ENCODE measurements around the gene CCDC187.

The CCDC187 gene

DNA sequence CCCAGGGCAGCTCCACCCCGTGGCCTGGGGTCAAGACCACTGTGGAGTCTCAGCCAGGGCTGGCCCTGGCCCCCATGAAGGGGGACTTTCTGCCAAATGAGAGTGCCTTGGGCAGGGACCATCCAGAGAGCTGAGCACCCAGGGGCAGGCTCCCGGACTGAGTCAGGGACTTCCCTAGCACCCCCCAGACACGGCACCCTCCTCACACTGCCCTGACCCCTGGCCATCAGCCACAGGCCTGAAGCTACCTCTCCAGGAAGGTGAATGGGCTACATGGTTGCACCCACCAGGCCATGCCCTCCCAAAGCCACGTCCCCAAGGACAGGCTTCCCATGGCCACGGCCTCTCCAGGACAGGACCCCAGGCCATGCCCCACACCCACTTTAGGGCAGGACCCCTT lies 9.5 kb downstream of the CCDC187 start:
- Histone ChIP-seq H2AFZ (ENCODE audit: low read depth) (no peak overlapping the region), H3K4me1 (ENCODE audit: low read depth, poor library complexity, severe bottlenecking) (peaks cover 10% of the 10 kb centered on the region), H3K27me3 (ENCODE audit: insufficient read depth, low read depth) (peaks cover 52% of the 10 kb centered on the region), H3K9ac (no peak overlapping the region), H4K20me1 (ENCODE audit: insufficient read depth) (no peaks in the 10 kb centered on the region), H3K27ac (no peak overlapping the region), H3K4me3 (IDR thresholded peaks at IDR 0.05; ENCODE audit: insufficient read depth, low read depth, low read length) (no peak overlapping the region), H3K4me2 (no peak overlapping the region), H3K79me2 (ENCODE audit: insufficient read depth, low read depth) (no peaks in the 10 kb centered on the region), H3K36me3 (ENCODE audit: insufficient read depth) (no peaks in the 10 kb centered on the region)
- TF ChIP-seq, protein P1, sequence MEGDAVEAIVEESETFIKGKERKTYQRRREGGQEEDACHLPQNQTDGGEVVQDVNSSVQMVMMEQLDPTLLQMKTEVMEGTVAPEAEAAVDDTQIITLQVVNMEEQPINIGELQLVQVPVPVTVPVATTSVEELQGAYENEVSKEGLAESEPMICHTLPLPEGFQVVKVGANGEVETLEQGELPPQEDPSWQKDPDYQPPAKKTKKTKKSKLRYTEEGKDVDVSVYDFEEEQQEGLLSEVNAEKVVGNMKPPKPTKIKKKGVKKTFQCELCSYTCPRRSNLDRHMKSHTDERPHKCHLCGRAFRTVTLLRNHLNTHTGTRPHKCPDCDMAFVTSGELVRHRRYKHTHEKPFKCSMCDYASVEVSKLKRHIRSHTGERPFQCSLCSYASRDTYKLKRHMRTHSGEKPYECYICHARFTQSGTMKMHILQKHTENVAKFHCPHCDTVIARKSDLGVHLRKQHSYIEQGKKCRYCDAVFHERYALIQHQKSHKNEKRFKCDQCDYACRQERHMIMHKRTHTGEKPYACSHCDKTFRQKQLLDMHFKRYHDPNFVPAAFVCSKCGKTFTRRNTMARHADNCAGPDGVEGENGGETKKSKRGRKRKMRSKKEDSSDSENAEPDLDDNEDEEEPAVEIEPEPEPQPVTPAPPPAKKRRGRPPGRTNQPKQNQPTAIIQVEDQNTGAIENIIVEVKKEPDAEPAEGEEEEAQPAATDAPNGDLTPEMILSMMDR (conservative IDR thresholded peaks at IDR 0.05; ENCODE audit: low read depth, low read length), result no peak

DNA sequence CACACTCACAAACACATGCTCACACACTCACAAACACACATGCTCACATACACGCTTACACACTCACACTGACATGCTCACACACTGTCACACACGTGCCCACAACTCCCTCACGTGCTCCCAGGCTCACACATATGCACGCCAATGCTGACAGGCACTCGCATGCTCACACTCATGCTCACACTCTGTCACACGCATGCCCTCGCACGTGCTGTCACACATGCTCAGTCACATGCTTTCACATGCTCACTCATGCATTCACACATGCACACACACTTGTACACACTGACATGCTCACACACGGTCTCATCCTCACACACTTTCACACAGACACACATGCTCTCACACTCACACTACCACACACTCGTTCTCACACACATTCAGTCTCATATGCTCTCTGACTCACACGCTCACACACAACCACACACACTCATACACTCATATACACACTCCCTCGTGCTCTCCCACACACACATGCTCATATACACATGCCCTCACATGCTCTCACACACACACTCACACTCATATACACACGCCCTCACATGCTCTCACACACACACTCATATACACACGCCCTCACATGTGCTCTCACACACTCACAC lies 10.3 kb downstream of the CCDC187 start:
- TF ChIP-seq, protein P1 (conservative IDR thresholded peaks at IDR 0.05; ENCODE audit: low read depth, low read length), result no peak
- no peak overlapping the region for H3K9ac ChIP-seq
- no peaks in the 10 kb centered on the region for H4K20me1 ChIP-seq (ENCODE audit: insufficient read depth)
- H3K4me1 ChIP-seq (ENCODE audit: low read depth, poor library complexity, severe bottlenecking), result peaks cover 10% of the 10 kb centered on the region
- H3K27me3 ChIP-seq (ENCODE audit: insufficient read depth, low read depth), result peaks cover 52% of the 10 kb centered on the region
- no peak overlapping the region for H3K27ac ChIP-seq
- H3K4me2 ChIP-seq, result no peak overlapping the region
- no peak overlapping the region for H2AFZ ChIP-seq (ENCODE audit: low read depth)
- no peaks in the 10 kb centered on the region for H3K79me2 ChIP-seq (ENCODE audit: insufficient read depth, low read depth)
- no peaks in the 10 kb centered on the region for H3K36me3 ChIP-seq (ENCODE audit: insufficient read depth)
- H3K4me3 ChIP-seq (IDR thresholded peaks at IDR 0.05; ENCODE audit: insufficient read depth, low read depth, low read length), result no peak overlapping the region

DNA sequence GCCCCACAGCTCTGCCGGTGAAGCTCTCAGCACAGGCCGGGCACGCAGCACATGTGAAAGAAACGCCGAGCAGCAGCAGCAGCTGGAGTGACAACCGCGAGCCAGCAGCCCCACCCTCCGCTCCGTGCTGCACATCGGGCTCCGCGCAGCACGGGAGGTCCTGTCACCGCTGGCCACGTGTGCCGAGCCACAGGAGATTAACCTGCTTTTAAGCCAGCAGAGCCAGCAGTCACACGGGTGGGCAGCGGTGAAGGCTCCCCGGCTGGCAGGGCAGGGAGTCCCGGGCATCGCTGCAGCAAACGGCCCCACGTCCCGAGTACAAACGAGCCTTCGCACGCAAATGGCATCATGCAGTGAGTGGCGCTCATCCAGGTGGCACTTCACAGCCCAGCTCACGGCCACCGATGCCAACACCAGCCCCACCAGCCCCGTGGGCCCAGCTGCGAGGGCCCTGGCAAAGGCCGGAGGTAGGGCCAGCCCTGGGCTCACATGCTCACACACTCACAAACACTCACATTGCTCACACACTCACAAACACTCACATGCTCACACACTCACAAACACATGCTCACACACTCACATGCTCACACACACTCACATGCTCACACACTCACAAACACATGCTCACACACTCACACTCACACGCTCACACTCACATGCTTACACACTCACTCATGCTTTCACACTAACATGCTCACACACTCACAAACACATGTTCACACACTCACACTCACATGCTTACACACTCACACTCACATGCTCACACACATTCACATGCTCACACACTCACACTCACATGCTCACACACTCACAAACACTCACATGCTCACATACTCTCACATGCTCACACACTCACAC lies 11.1 kb downstream of the CCDC187 start:
- peaks cover 7% of the 10 kb centered on the region for H3K4me1 ChIP-seq (ENCODE audit: low read depth, poor library complexity, severe bottlenecking)
- H3K4me3 ChIP-seq (IDR thresholded peaks at IDR 0.05; ENCODE audit: insufficient read depth, low read depth, low read length), result no peak overlapping the region
- no peak overlapping the region for H3K27ac ChIP-seq
- H3K27me3 ChIP-seq (ENCODE audit: insufficient read depth, low read depth), result peaks cover 55% of the 10 kb centered on the region
- no peak overlapping the region for H3K4me2 ChIP-seq
- TF ChIP-seq, protein P1 (conservative IDR thresholded peaks at IDR 0.05; ENCODE audit: low read depth, low read length), result no peak
- no peaks in the 10 kb centered on the region for H4K20me1 ChIP-seq (ENCODE audit: insufficient read depth)
- no peak overlapping the region for H3K9ac ChIP-seq
- H3K36me3 ChIP-seq (ENCODE audit: insufficient read depth), result no peaks in the 10 kb centered on the region
- H3K79me2 ChIP-seq (ENCODE audit: insufficient read depth, low read depth), result no peaks in the 10 kb centered on the region
- no peak overlapping the region for H2AFZ ChIP-seq (ENCODE audit: low read depth)

DNA sequence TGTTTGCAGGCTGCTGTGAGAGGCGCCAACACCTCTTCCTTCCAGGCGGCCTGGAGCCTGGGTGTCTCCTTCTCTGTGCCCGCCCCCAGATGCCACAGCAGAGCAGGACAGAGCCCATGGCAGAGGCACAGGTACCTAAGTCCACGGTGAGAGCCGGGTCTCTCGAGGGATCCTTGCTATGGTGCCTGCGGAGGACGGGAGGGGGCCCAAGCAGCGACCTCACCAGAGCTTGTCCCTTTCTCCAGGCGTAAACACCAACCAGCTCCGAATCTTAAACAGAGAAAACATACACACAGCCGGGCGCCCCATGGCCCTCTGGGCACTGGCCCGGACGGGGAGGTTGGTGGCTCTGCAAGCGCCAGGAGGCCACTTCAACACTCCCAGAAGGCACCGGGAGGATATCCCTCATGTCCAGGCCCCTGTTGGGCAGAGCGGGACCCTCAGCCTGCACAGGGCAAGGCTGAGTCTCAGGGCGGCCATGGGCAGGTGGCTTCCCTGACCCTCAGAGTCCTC lies 11.8 kb downstream of the CCDC187 start:
- Histone ChIP-seq H3K4me2 (no peak overlapping the region), H3K4me3 (IDR thresholded peaks at IDR 0.05; ENCODE audit: insufficient read depth, low read depth, low read length) (no peak overlapping the region), H3K79me2 (ENCODE audit: insufficient read depth, low read depth) (no peaks in the 10 kb centered on the region), H3K9ac (no peak overlapping the region), H3K4me1 (ENCODE audit: low read depth, poor library complexity, severe bottlenecking) (peaks cover 6% of the 10 kb centered on the region), H3K27ac (no peak overlapping the region), H4K20me1 (ENCODE audit: insufficient read depth) (no peaks in the 10 kb centered on the region), H3K27me3 (ENCODE audit: insufficient read depth, low read depth) (peaks cover 58% of the 10 kb centered on the region), H2AFZ (ENCODE audit: low read depth) (no peak overlapping the region), H3K36me3 (ENCODE audit: insufficient read depth) (no peaks in the 10 kb centered on the region)
- TF ChIP-seq, protein P1 (conservative IDR thresholded peaks at IDR 0.05; ENCODE audit: low read depth, low read length), result no peak
